Astrocyte of the cerebellum (primary cell): Measurements from ENCODE around the gene PCNT.

Experiments used
- DNase-seq: peaks from one replicate; pipeline ENCODE4 v3.0.0-alpha.2; 2011; ENCODE audit warnings: low read depth
- H3K4me3 ChIP-seq: 2 replicates; pipeline ENCODE4 v1.5.1; 2011; ENCODE audit warnings: mild to moderate bottlenecking, low read depth, low read length, moderate library complexity
- CTCF ChIP-seq: IDR thresholded peaks from 2 replicates; pipeline ENCODE4 v1.5.1; 2012; ENCODE audit warnings: low read length, low read depth, moderate library complexity, mild to moderate bottlenecking; ENCODE audit errors: missing control alignments
- in situ Hi-C: cut with HindIII; loops from 2 replicates; pipeline ENCODE4 v1.10.0; 2017; ENCODE audit warnings: low sequenced_read_pairs

Gene PCNT

GRCh38 chr21:46346296-46347202 lies 22.6 kb downstream of the PCNT start:
- H3K4me3 ChIP-seq, result no peak overlapping the region
- no peak for DNase-seq
- in situ Hi-C loops, result no loop called here
- no peak for TF ChIP-seq CTCF

GRCh38 chr21:46347203-46347550 lies 23.2 kb downstream of the PCNT start:
- in situ Hi-C loops, result no loop called here
- no peak for TF ChIP-seq CTCF

GRCh38 chr21:46347791-46348381 lies 23.9 kb downstream of the PCNT start:
- in situ Hi-C loops, result no loop called here
- no peak overlapping the region for H3K4me3 ChIP-seq
- no peak for TF ChIP-seq CTCF
- no peak for DNase-seq

More at GRCh38 chr21:46347203-46347550, 23.2 kb downstream of the PCNT start:
- DNase-seq, result no peak
- H3K4me3 ChIP-seq, result no peak overlapping the region

GRCh38 chr21:46349134-46349760 lies 25.3 kb downstream of the PCNT start:
- no peak overlapping the region for H3K4me3 ChIP-seq
- no peak for TF ChIP-seq CTCF
- no peak for DNase-seq
- in situ Hi-C loops, result no loop called here

- no peak for TF ChIP-seq CTCF
- DNase-seq, result no peak
- H3K4me3 ChIP-seq, result no peak overlapping the region
- in situ Hi-C loops, result no loop called here
Measured at GRCh38 chr21:46350571-46350970, 26.6 kb downstream of the PCNT start.

- no peak overlapping the region for H3K4me3 ChIP-seq
- in situ Hi-C loops, result no loop called here
- no peak for TF ChIP-seq CTCF
- no peak for DNase-seq
Measured at GRCh38 chr21:46350981-46351380, 27.0 kb downstream of the PCNT start.
